GM23338 (cell line): ENCODE results near the gene STIL. TPM values are rescaled to one million over a fixed set of nuclear protein-coding genes. Genes with fewer than 3 reads are reported as not detected.

ENCODE experiments used
- ATAC-seq: fragments of 200-7000 bp; cut with Tn5 transposase; 3 replicates; pipeline ENCODE4 v1.9.1; 2020
- DNase-seq: peaks from one replicate; pipeline ENCODE4 v3.0.0-alpha.2; 2015; ENCODE audit warnings: low spot score
- H2AFZ ChIP-seq: fragments of 200-600 bp; sonication (generic); 2 replicates; pipeline ENCODE4 v1.8.0; 2016; ENCODE audit warnings: antibody characterized with exemption, mild to moderate bottlenecking, moderate library complexity
- H3F3A ChIP-seq: fragments of 200-600 bp; sonication (generic); replicated peaks from 2 replicates; pipeline ENCODE4 v1.8.0; 2017; ENCODE audit warnings: antibody characterized with exemption, mixed run types, low read depth
- H3K27ac ChIP-seq: fragments of 200-600 bp; sonication (generic); 2 replicates; pipeline ENCODE4 v1.6.1; 2016; ENCODE audit warnings: low read depth
- H3K27me3 ChIP-seq: fragments of 200-600 bp; sonication (generic); 2 replicates; pipeline ENCODE4 v1.8.0; 2016; ENCODE audit warnings: mild to moderate bottlenecking, mixed run types, moderate library complexity; ENCODE audit not compliant: insufficient read depth
- H3K36me3 ChIP-seq: fragments of 200-600 bp; sonication (generic); 2 replicates; pipeline ENCODE4 v1.8.0; 2016; ENCODE audit warnings: mild to moderate bottlenecking; ENCODE audit not compliant: insufficient read depth
- H3K4me1 ChIP-seq: fragments of 200-600 bp; sonication (generic); 2 replicates; pipeline ENCODE4 v1.8.0; 2016; ENCODE audit warnings: mild to moderate bottlenecking, moderate library complexity; ENCODE audit not compliant: insufficient read depth
- H3K4me2 ChIP-seq: fragments of 200-600 bp; sonication (generic); 2 replicates; pipeline ENCODE4 v1.7.1; 2017; ENCODE audit warnings: mixed run types
- H3K4me3 ChIP-seq: fragments of 200-600 bp; sonication (generic); 2 replicates; pipeline ENCODE4 v1.6.1; 2016; ENCODE audit warnings: mixed run types
- H3K79me2 ChIP-seq: fragments of 200-600 bp; sonication (generic); replicated peaks from 2 replicates; pipeline ENCODE4 v1.8.0; 2017; ENCODE audit warnings: mild to moderate bottlenecking; ENCODE audit not compliant: insufficient read depth
- H3K9me2 ChIP-seq: fragments of 200-600 bp; sonication (generic); 2 replicates; pipeline ENCODE4 v1.8.0; 2017; ENCODE audit not compliant: insufficient read depth
- H4K20me1 ChIP-seq: fragments of 200-600 bp; sonication (generic); replicated peaks from 2 replicates; pipeline ENCODE4 v1.8.0; 2017; ENCODE audit warnings: mild to moderate bottlenecking; ENCODE audit not compliant: insufficient read depth
- H3K27ac Mint-ChIP-seq: 2 replicates; pipeline ENCODE4 v1.8.0; 2020; ENCODE audit warnings: inconsistent platforms, mild to moderate bottlenecking, moderate library complexity, mixed read lengths
- H3K27me3 Mint-ChIP-seq: 3 replicates; pipeline ENCODE4 v1.8.0; 2022; ENCODE audit warnings: low read depth, mild to moderate bottlenecking, moderate library complexity, mixed read lengths, inconsistent platforms; ENCODE audit not compliant: insufficient read depth, poor library complexity
- H3K36me3 Mint-ChIP-seq: 3 replicates; pipeline ENCODE4 v1.8.0; 2021; ENCODE audit warnings: low read depth, mild to moderate bottlenecking, inconsistent platforms, moderate library complexity, mixed read lengths
- H3K4me1 Mint-ChIP-seq: 3 replicates; pipeline ENCODE4 v1.8.0; 2020; ENCODE audit warnings: mild to moderate bottlenecking, inconsistent platforms, mixed read lengths
- H3K4me3 Mint-ChIP-seq: 3 replicates; pipeline ENCODE4 v1.8.0; 2021; ENCODE audit warnings: moderate library complexity, mild to moderate bottlenecking, inconsistent platforms, mixed read lengths
- H3K9me3 Mint-ChIP-seq: 3 replicates; pipeline ENCODE4 v1.8.0; 2020; ENCODE audit warnings: moderate library complexity, mild to moderate bottlenecking, inconsistent platforms, mixed read lengths
- CREB1 ChIP-seq: fragments of 250-450 bp; sonication (Bioruptor Pico); IDR thresholded peaks from 2 replicates; pipeline ENCODE4 v1.5.0; 2020; ENCODE audit warnings: low read depth, mild to moderate bottlenecking, moderate library complexity
- ETS1 ChIP-seq: IDR thresholded peaks from 2 replicates; pipeline ENCODE4 v1.6.1; 2016; ENCODE audit warnings: antibody characterized with exemption
- EZH2 ChIP-seq: fragments of 200-600 bp; sonication (generic); IDR thresholded peaks from one replicate; pipeline ENCODE4 v1.8.0; 2017; ENCODE audit warnings: antibody characterized with exemption, mild to moderate bottlenecking, low read depth; ENCODE audit not compliant: unreplicated experiment
- EZH2phosphoT487 ChIP-seq: fragments of 200-600 bp; sonication (generic); IDR thresholded peaks from one replicate; pipeline ENCODE4 v1.8.1; 2018; ENCODE audit warnings: antibody characterized with exemption; ENCODE audit not compliant: unreplicated experiment
- JUNB ChIP-seq: IDR thresholded peaks from one replicate; pipeline ENCODE4 v1.6.1; 2016; ENCODE audit warnings: antibody characterized with exemption; ENCODE audit not compliant: unreplicated experiment
- NANOG ChIP-seq: IDR thresholded peaks from 2 replicates; pipeline ENCODE4 v1.6.1; 2016; ENCODE audit warnings: antibody characterized with exemption, borderline replicate concordance
- POLR2AphosphoS5 ChIP-seq: IDR thresholded peaks from 2 replicates; pipeline ENCODE4 v1.6.1; 2016; ENCODE audit warnings: antibody characterized with exemption, low read depth
- STAT1 ChIP-seq: IDR thresholded peaks from one replicate; pipeline ENCODE4 v1.6.1; 2016; ENCODE audit warnings: antibody characterized with exemption; ENCODE audit not compliant: unreplicated experiment
- ZNF331 ChIP-seq: fragments of 250-450 bp; sonication (Bioruptor Pico); IDR thresholded peaks from 2 replicates; pipeline ENCODE4 v1.5.0; 2020; ENCODE audit warnings: low read depth, mild to moderate bottlenecking, moderate library complexity
- ZNF462 ChIP-seq: fragments of 250-450 bp; sonication (Bioruptor Pico); IDR thresholded peaks from 2 replicates; pipeline ENCODE4 v1.5.0; 2020; ENCODE audit warnings: mild to moderate bottlenecking, moderate library complexity
- polyA plus RNA-seq: library from polyadenylated mRNA; unstranded; fragments of >200 nt; fragmentation: Nextera tagmentation; extraction: Ambion mirVana; gene quantifications from 2 replicates; pipeline ENCODE4 v1.2.1, GENCODE V29; 2016
- total RNA-seq: library from RNA; depleted of rRNA; stranded (reverse); fragments of >200 nt; shearing (Covaris generic); gene quantifications from 2 replicates; pipeline ENCODE4 v1.2.3, GENCODE V29; 2014

Gene STIL
- total and polyA plus RNA-seq, 2 experiments from 2014 or later = 15.6 to 38.2 TPM

GRCh38 chr1:47225430-47226100 is 88.4 kb downstream of the STIL start:
- H3K27ac Mint-ChIP-seq = no peak overlapping the region
- peak overlapping the region; percentile 74 for H3K4me2 ChIP-seq

GRCh38 chr1:47224676-47225399 is 89.1 kb downstream of the STIL start:
- peak; percentile 14 for ATAC-seq
- H3K4me3 ChIP-seq = peak overlapping the region; percentile 53; the same call in 1 of the 2 replicates
- TF ChIP-seq NANOG (no peak), POLR2AphosphoS5 (no peak), ZNF331 (CRISPR knock-in tag) (no peak), EZH2phosphoT487 (peak; percentile 34), JUNB (no peak), ETS1 (no peak), STAT1 (no peak), CREB1 (CRISPR knock-in tag) (no peak), ZNF462 (no peak)

More at GRCh38 chr1:47225430-47226100, 88.4 kb downstream of the STIL start:
- peak; percentile 36 for DNase-seq
- peak overlapping the region; percentile 53 for H3K4me3 ChIP-seq
- H3K36me3 ChIP-seq = no peaks in the 10 kb centered on the region
- Mint-ChIP-seq H3K4me3 (peak overlapping the region; percentile 63), H3K27me3 (peaks cover 50% of the 10 kb centered on the region), H3K9me3 (0 out of 3 replicates have a peak, but pooled peaks cover 3% of the 10 kb centered on the region), H3K36me3 (no peaks in the 10 kb centered on the region), H3K4me1 (peaks cover 39% of the 10 kb centered on the region)
- peak; percentile 24 for ATAC-seq
- TF ChIP-seq ZNF331 (CRISPR knock-in tag) (no peak), EZH2 (peak; percentile 74), EZH2phosphoT487 (peak; percentile 84), JUNB (no peak)
- H3K27me3 ChIP-seq = peaks cover 100% of the 10 kb centered on the region
- peaks cover 9% of the 10 kb centered on the region for H4K20me1 ChIP-seq
- H3K4me1 ChIP-seq = peaks cover 55% of the 10 kb centered on the region
- H3K79me2 ChIP-seq = no peaks in the 10 kb centered on the region
- no peak overlapping the region; the same call in 1 of the 2 replicates for H2AFZ ChIP-seq
- H3F3A ChIP-seq = peaks cover 17% of the 10 kb centered on the region
- H3K27ac ChIP-seq = no peak overlapping the region
- no peaks in the 10 kb centered on the region for H3K9me2 ChIP-seq

More at GRCh38 chr1:47224676-47225399, 89.1 kb downstream of the STIL start:
- no peaks in the 10 kb centered on the region for H3K36me3 ChIP-seq
- DNase-seq = peak; percentile 39
- H4K20me1 ChIP-seq = peaks cover 9% of the 10 kb centered on the region
- Mint-ChIP-seq H3K4me3 (no peak overlapping the region), H3K9me3 (0 out of 3 replicates have a peak, but pooled peaks cover 3% of the 10 kb centered on the region), H3K4me1 (peaks cover 31% of the 10 kb centered on the region), H3K27me3 (peaks cover 48% of the 10 kb centered on the region), H3K36me3 (no peaks in the 10 kb centered on the region), H3K27ac (no peak overlapping the region)
- H3K9me2 ChIP-seq = no peaks in the 10 kb centered on the region
- H3K4me2 ChIP-seq = peak overlapping the region; percentile 71
- no peak overlapping the region for H3K27ac ChIP-seq
- peaks cover 100% of the 10 kb centered on the region for H3K27me3 ChIP-seq
- no peak overlapping the region for H2AFZ ChIP-seq
- H3K79me2 ChIP-seq = no peaks in the 10 kb centered on the region
- H3F3A ChIP-seq = peaks cover 15% of the 10 kb centered on the region
- H3K4me1 ChIP-seq = peaks cover 48% of the 10 kb centered on the region
